Spleen (tissue), 7 donors: ENCODE data around the gene STX18.

ENCODE experiments used
- POLR2A ChIP-seq, 3 donors: fragments of 450-650 bp; IDR thresholded peaks; one replicate each; pipeline ENCODE4 v1.5.1; 2017; ENCODE audit warnings: antibody characterized with exemption in 3 of 3, mild to moderate bottlenecking in 1 of 3
- TF ChIP-seq, protein P1 (sequence below), 11 experiments: fragments of 200-600 bp in 7 of 11; fragments of 450-650 bp in 4 of 11; sonication (generic) in 4 of 11; IDR thresholded peaks in 8 of 11; conservative IDR thresholded peaks in 3 of 11; 1 replicate in 7 of 11; 2 replicates in 4 of 11; pipeline versions ENCODE4 v1.4.0 to v1.8.0; 2016 to 2021; ENCODE audit warnings: antibody characterized with exemption in 11 of 11, inconsistent platforms in 4 of 11, mild to moderate bottlenecking in 1 of 11
- donor health status: DM: no; HTN: no; CAD: no; lungs with moderate emphysema.
- donor health status: DM: no; HTN: no; CAD: no.
- donor health status: DM: no; HTN: no; CAD: no.

DNA sequence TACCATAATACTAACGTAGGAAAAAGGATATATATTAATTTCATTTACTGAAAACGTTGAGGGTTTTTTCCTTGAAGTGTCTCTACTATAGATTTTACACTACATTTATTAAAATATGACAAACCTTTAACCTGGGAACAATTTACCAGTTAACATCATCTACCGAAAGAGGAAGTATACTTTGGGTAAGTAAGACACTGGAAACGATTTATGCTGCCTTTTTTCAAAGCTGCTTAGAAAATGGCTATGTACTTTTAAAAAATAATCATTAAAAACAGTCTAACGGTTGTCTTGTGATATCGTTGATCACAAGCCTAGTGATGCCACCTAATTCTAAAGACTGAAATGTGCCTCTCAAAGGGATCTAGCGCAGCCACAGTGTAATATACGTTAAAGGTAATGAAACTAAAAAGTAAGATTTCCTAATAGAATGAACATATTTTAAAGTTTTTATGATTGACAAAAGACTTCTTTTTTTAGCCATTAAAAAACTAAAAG, 50.4 kb downstream of the STX18 start:
- TF ChIP-seq, protein P1, sequence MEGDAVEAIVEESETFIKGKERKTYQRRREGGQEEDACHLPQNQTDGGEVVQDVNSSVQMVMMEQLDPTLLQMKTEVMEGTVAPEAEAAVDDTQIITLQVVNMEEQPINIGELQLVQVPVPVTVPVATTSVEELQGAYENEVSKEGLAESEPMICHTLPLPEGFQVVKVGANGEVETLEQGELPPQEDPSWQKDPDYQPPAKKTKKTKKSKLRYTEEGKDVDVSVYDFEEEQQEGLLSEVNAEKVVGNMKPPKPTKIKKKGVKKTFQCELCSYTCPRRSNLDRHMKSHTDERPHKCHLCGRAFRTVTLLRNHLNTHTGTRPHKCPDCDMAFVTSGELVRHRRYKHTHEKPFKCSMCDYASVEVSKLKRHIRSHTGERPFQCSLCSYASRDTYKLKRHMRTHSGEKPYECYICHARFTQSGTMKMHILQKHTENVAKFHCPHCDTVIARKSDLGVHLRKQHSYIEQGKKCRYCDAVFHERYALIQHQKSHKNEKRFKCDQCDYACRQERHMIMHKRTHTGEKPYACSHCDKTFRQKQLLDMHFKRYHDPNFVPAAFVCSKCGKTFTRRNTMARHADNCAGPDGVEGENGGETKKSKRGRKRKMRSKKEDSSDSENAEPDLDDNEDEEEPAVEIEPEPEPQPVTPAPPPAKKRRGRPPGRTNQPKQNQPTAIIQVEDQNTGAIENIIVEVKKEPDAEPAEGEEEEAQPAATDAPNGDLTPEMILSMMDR (IDR thresholded peaks at IDR 0.05 in 8 of 11, conservative IDR thresholded peaks at IDR 0.05 in 3 of 11): no peak
- no peak for TF ChIP-seq POLR2A (IDR thresholded peaks at IDR 0.05)
